H1 (cell line): ENCODE results near the gene HIBCH.

Experiments
- BRCA1 ChIP-seq: IDR thresholded peaks from 2 replicates; pipeline ENCODE4 v1.6.1; 2012; ENCODE audit warnings: low read depth, low read length, improper control_type of control experiment
- EP300 ChIP-seq, 2 experiments: IDR thresholded peaks; 1 replicate in 1 of 2; 2 replicates in 1 of 2; pipeline ENCODE4 v1.6.1; 2011 to 2012; ENCODE audit warnings: low read depth in 2 of 2, low read length in 2 of 2, mild to moderate bottlenecking in 2 of 2, borderline replicate concordance in 1 of 2, inconsistent platforms in 1 of 2, moderate library complexity in 1 of 2
- EZH2 ChIP-seq: fragments of 200-600 bp; sonication (generic); IDR thresholded peaks from 2 replicates; pipeline ENCODE4 v1.7.1; 2012; ENCODE audit warnings: low read depth, mild to moderate bottlenecking, moderate library complexity, low read length, inconsistent platforms; ENCODE audit not compliant: severe bottlenecking
- GABPA ChIP-seq: IDR thresholded peaks from 2 replicates; pipeline ENCODE4 v1.6.1; 2011; ENCODE audit warnings: mild to moderate bottlenecking, low read length, moderate library complexity, borderline replicate concordance; ENCODE audit not compliant: insufficient read depth
- GTF2F1 ChIP-seq: IDR thresholded peaks from 2 replicates; pipeline ENCODE4 v1.6.1; 2012; ENCODE audit warnings: low read depth, low read length, improper control_type of control experiment, borderline replicate concordance
- HDAC2 ChIP-seq, 2 experiments: fragments of 300-600 bp in 1 of 2; sonication (generic) in 1 of 2; IDR thresholded peaks; 2 replicates each; pipeline ENCODE4 v1.6.1; 2011 to 2012; ENCODE audit warnings: low read depth in 2 of 2, low read length in 2 of 2, mild to moderate bottlenecking in 2 of 2, moderate library complexity in 2 of 2, borderline replicate concordance in 1 of 2, inconsistent platforms in 1 of 2
- KDM5A ChIP-seq: fragments of 200-600 bp; IDR thresholded peaks from 2 replicates; pipeline ENCODE4 v1.7.1; 2012; ENCODE audit warnings: mild to moderate bottlenecking, low read length, inconsistent platforms, mixed read lengths
- POLR2A ChIP-seq, 2 experiments: IDR thresholded peaks; 1 replicate in 1 of 2; 2 replicates in 1 of 2; pipeline ENCODE4 v1.6.1; 2011; ENCODE audit warnings: low read depth in 2 of 2, low read length in 2 of 2, mild to moderate bottlenecking in 2 of 2; ENCODE audit errors: control extremely low read depth in 1 of 2
- POLR2AphosphoS5 ChIP-seq: IDR thresholded peaks from 2 replicates; pipeline ENCODE4 v1.6.1; 2011; ENCODE audit warnings: low read depth, low read length
- RAD21 ChIP-seq, 2 experiments: IDR thresholded peaks in 1 of 2; conservative IDR thresholded peaks in 1 of 2; 2 replicates each; pipeline ENCODE4 v1.6.1; 2011; ENCODE audit warnings: low read depth in 2 of 2, low read length in 2 of 2, improper control_type of control experiment in 1 of 2, inconsistent platforms in 1 of 2, mild to moderate bottlenecking in 1 of 2, moderate library complexity in 1 of 2
- TAF1 ChIP-seq: IDR thresholded peaks from 2 replicates; pipeline ENCODE4 v1.6.1; 2011; ENCODE audit warnings: mild to moderate bottlenecking, low read depth, low read length
- TBP ChIP-seq: IDR thresholded peaks from 2 replicates; pipeline ENCODE4 v1.6.1; 2011; ENCODE audit warnings: low read depth, low read length, improper control_type of control experiment
- ZNF274 ChIP-seq: IDR thresholded peaks from 2 replicates; pipeline ENCODE4 v1.7.0; 2012; ENCODE audit warnings: low read length, borderline replicate concordance; ENCODE audit errors: extremely low read depth
- TF ChIP-seq, protein P1 (sequence below), 3 experiments: IDR thresholded peaks; 1 replicate in 2 of 3; 2 replicates in 1 of 3; pipeline versions ENCODE4 v1.5.1 to v1.6.1; 2011; ENCODE audit warnings: low read length in 3 of 3, mild to moderate bottlenecking in 3 of 3, inconsistent platforms in 2 of 3, low read depth in 1 of 3, moderate library complexity in 1 of 3; ENCODE audit not compliant: insufficient read depth in 1 of 3; ENCODE audit errors: control extremely low read depth in 1 of 3

DNA sequence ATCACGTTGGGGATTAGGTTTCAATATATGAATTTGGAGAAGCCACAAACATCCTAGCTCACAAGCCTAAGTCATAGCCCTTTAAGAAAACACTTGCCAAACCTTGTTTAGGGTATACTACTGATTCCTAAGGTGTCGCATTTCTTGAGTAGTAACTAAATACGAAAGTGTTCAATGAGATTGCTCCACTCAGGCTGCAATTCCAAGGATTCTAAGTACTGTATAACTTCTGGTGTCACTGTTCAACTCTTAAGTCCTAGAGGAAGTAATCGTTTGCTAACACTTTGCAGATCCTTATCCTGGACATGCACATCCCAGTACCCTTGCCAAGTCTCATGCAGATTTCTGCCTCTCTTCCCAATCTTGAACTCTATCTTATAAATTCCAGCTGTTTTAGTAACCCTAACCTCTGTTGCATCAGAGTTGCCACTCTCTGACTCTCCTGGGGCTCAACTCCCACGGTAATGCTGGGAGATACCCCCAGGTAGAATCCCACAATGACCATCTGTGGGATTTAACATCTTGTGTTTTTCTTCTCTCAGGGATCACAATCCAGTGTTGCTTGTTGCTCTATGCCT is 122.4 kb downstream of the HIBCH start:
- TF ChIP-seq, protein P1, sequence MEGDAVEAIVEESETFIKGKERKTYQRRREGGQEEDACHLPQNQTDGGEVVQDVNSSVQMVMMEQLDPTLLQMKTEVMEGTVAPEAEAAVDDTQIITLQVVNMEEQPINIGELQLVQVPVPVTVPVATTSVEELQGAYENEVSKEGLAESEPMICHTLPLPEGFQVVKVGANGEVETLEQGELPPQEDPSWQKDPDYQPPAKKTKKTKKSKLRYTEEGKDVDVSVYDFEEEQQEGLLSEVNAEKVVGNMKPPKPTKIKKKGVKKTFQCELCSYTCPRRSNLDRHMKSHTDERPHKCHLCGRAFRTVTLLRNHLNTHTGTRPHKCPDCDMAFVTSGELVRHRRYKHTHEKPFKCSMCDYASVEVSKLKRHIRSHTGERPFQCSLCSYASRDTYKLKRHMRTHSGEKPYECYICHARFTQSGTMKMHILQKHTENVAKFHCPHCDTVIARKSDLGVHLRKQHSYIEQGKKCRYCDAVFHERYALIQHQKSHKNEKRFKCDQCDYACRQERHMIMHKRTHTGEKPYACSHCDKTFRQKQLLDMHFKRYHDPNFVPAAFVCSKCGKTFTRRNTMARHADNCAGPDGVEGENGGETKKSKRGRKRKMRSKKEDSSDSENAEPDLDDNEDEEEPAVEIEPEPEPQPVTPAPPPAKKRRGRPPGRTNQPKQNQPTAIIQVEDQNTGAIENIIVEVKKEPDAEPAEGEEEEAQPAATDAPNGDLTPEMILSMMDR (IDR thresholded peaks at IDR 0.05; ENCODE audit: control extremely low read depth in 1 of 3, insufficient read depth in 1 of 3, low read depth in 1 of 3, low read length in 3 of 3) = no peak
- TF ChIP-seq KDM5A (no peak), ZNF274 (no peak), EZH2 (no peak), TAF1 (no peak), GABPA (no peak), POLR2A (IDR thresholded peaks at IDR 0.05; ENCODE audit: control extremely low read depth in 1 of 2, low read depth in 2 of 2, low read length in 2 of 2) (no peak), HDAC2 (IDR thresholded peaks at IDR 0.05; ENCODE audit: borderline replicate concordance in 1 of 2, low read depth in 2 of 2, low read length in 2 of 2) (no peak), BRCA1 (no peak), GTF2F1 (no peak), TBP (no peak), EP300 (IDR thresholded peaks at IDR 0.05; ENCODE audit: borderline replicate concordance in 1 of 2, low read depth in 2 of 2, low read length in 2 of 2) (no peak), RAD21 (IDR thresholded peaks at IDR 0.05 in 1 of 2, conservative IDR thresholded peaks at IDR 0.05 in 1 of 2; ENCODE audit: low read depth in 2 of 2, low read length in 2 of 2) (no peak), POLR2AphosphoS5 (no peak)
